ENCODE results near the gene TLR4.

DNA sequence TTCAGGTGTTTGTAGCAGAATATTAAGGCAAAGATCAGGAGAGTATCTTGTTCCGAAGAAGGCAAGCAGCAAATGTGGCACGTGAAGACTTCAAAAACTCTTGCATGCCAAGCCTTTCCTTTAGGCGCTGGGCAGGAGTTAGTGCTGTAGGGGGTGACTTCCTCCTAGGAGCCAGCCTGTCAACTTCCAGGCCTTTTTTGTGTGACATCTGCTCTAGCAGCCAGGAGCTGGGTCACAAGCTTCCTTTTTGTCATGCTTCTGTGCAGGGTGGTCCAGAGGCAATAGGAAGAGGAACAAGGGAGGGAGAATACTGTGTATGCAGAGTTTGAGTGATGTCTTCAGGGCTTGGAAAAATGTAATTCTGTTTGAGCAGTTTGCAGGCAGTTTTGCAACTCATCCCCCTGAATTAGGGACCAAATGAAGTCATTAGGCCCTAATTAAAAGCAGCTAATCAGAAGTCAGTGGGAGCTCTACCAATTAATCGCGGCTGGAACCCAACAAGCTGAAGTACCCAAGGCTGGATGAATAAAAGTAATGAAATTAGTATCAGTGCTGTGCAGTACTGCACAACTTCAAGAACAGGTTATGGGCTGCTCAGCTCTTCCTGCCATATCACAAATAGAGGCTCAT is 53.5 kb downstream of the TLR4 start:
- no peak for TF ChIP-seq CTCF (IDR thresholded peaks at IDR 0.05; ENCODE audit: insufficient read depth, low read length, poor library complexity, severe bottlenecking)
- TF ChIP-seq EZH2phosphoT487 (conservative IDR thresholded peaks at IDR 0.05; ENCODE audit: low read length): no peak
